Endothelial cell of umbilical vein (primary cell): ENCODE measurements around the gene ZNF516. TPM values are rescaled to one million over a fixed set of nuclear protein-coding genes. Genes with fewer than 3 reads are reported as not detected.

Source experiments
- BruUV-seq: library from RNA; stranded (reverse); fragments of 400-500 nt; replicated peaks from 2 replicates; lab custom pipeline; 2021; lab: Mats Ljungman, UMichigan
- CTCF ChIA-PET: fragments of 300-600, 350-600 bp; sonication (Branson Sonifier 250); formaldehyde crosslinking; loops from one replicate; lab custom pipeline; 2021; ENCODE audit warnings: antibody characterized with exemption, inconsistent platforms; lab: Charles Lee
- POLR2A ChIA-PET: fragments of 300-600, 350-600 bp; sonication (Branson Sonifier 250); formaldehyde crosslinking; loops from one replicate; lab custom pipeline; 2021; ENCODE audit warnings: antibody characterized with exemption, inconsistent platforms; lab: Charles Lee
- DNase-seq: peaks from one replicate; pipeline ENCODE4 v3.0.0-alpha.2; 2011; ENCODE audit warnings: low read depth, low spot score
- FAIRE-seq: peaks from 2 replicates; lab custom pipeline; 2011; peaks lifted over from hg19 to GRCh38; lab: Jason Lieb, UNC
- H2AFZ ChIP-seq: 2 replicates; pipeline ENCODE4 v1.6.0; 2012; ENCODE audit warnings: low read depth, low read length, control low read depth, inconsistent platforms
- H3K27ac ChIP-seq: 2 replicates; pipeline ENCODE4 v1.5.1; 2011; ENCODE audit warnings: low read depth, mild to moderate bottlenecking, control low read depth, low read length, moderate library complexity; ENCODE audit not compliant: insufficient read depth
- H3K27me3 ChIP-seq, 2 experiments: 2 replicates each; pipeline versions ENCODE4 v1.6.0 to v1.6.1; 2011; ENCODE audit warnings: low read length in 2 of 2, mixed read lengths in 1 of 2; ENCODE audit not compliant: control insufficient read depth in 2 of 2, insufficient read depth in 2 of 2
- H3K36me3 ChIP-seq, 2 experiments: 2 replicates in 1 of 2; 3 replicates in 1 of 2; pipeline ENCODE4 v1.5.1; 2011; ENCODE audit warnings: low read length in 2 of 2, mild to moderate bottlenecking in 1 of 2, moderate library complexity in 1 of 2; ENCODE audit not compliant: control insufficient read depth in 2 of 2, insufficient read depth in 2 of 2; ENCODE audit errors: extremely low read depth in 1 of 2
- H3K4me1 ChIP-seq: 3 replicates; pipeline ENCODE4 v1.5.1; 2011; ENCODE audit warnings: mild to moderate bottlenecking, low read length; ENCODE audit not compliant: control insufficient read depth, insufficient read depth; ENCODE audit errors: extremely low read depth
- H3K4me2 ChIP-seq: 2 replicates; pipeline ENCODE4 v1.6.1; 2011; ENCODE audit warnings: low read length, control low read depth, mixed read lengths; ENCODE audit not compliant: insufficient read depth
- H3K4me3 ChIP-seq, 3 experiments: fragments of 200-600 bp in 1 of 3; sonication (generic), shearing (Covaris generic) in 1 of 3; replicated peaks in 1 of 3; 2 replicates each; pipeline ENCODE4 v1.5.1; 2011 to 2016; ENCODE audit warnings: control low read depth in 3 of 3, low read length in 3 of 3, mild to moderate bottlenecking in 2 of 3, inconsistent platforms in 1 of 3, low read depth in 1 of 3, moderate library complexity in 1 of 3; ENCODE audit not compliant: insufficient read depth in 1 of 3
- H3K79me2 ChIP-seq: 2 replicates; pipeline ENCODE4 v1.6.0; 2012; ENCODE audit warnings: low read length, inconsistent platforms; ENCODE audit not compliant: control insufficient read depth, insufficient read depth
- H3K9ac ChIP-seq: replicated peaks from 2 replicates; pipeline ENCODE3; 2011; ENCODE audit warnings: low read length, control low read depth; ENCODE audit not compliant: insufficient read depth; ENCODE audit errors: extremely low read depth
- H3K9me1 ChIP-seq: replicated peaks from 3 replicates; pipeline ENCODE4 v1.6.0; 2011; ENCODE audit warnings: mild to moderate bottlenecking, low read length; ENCODE audit not compliant: control insufficient read depth, insufficient read depth; ENCODE audit errors: extremely low read depth
- H3K9me3 ChIP-seq: replicated peaks from 2 replicates; pipeline ENCODE4 v1.5.1; 2012; ENCODE audit warnings: low read length, inconsistent platforms; ENCODE audit not compliant: control insufficient read depth, insufficient read depth
- H4K20me1 ChIP-seq: replicated peaks from 2 replicates; pipeline ENCODE3; 2011; ENCODE audit warnings: mild to moderate bottlenecking, low read length; ENCODE audit not compliant: control insufficient read depth, insufficient read depth; ENCODE audit errors: extremely low read depth
- FOS ChIP-seq: IDR thresholded peaks from 2 replicates; pipeline ENCODE4 v1.6.1; 2011; ENCODE audit warnings: mild to moderate bottlenecking, low read length, moderate library complexity, borderline replicate concordance; ENCODE audit not compliant: insufficient read depth
- GATA2 ChIP-seq: IDR thresholded peaks from 2 replicates; pipeline ENCODE4 v1.7.0; 2011; ENCODE audit warnings: low read depth, mild to moderate bottlenecking, moderate library complexity, mixed read lengths, low read length; ENCODE audit not compliant: insufficient read length, insufficient read depth
- dilution Hi-C: fragments of 300-500 bp; cut with MboI; formaldehyde crosslinking; loops from one replicate; pipeline ENCODE4 v1.15.0; 2019; ENCODE audit warnings: low sequenced_read_pairs; ENCODE audit not compliant: extremely low pct_ligation_motif_present
- intact Hi-C: fragments of 100-400 bp; cut with micrococcal nuclease; formaldehyde crosslinking; loops from one replicate; pipeline ENCODE4 v1.10.0; 2022
- polyA plus RNA-seq, 4 experiments: library from polyadenylated mRNA; depleted of rRNA in 3 of 4; stranded (reverse) in 3 of 4; unstranded in 1 of 4; fragments of >200 nt; gene quantifications; 2 replicates each; pipeline versions ENCODE4 v1.2.1 to v1.2.3, GENCODE V29; 2011 to 2012; ENCODE audit warnings: missing spikeins in 1 of 4
- total RNA-seq: library from RNA; stranded (reverse); gene quantifications from 2 replicates; pipeline ENCODE4 v1.2.3, GENCODE V29; 2021
- TF ChIP-seq, protein P1 (sequence below): IDR thresholded peaks from 2 replicates; pipeline ENCODE4 v1.6.1; 2011; ENCODE audit not compliant: insufficient read depth, insufficient read length

Gene ZNF516
- total and polyA plus RNA-seq, 2 donors (not counting 3 experiments of a cell fraction or from before 2014, with no cell fraction given) = 3.6 to 19.1 TPM

DNA sequence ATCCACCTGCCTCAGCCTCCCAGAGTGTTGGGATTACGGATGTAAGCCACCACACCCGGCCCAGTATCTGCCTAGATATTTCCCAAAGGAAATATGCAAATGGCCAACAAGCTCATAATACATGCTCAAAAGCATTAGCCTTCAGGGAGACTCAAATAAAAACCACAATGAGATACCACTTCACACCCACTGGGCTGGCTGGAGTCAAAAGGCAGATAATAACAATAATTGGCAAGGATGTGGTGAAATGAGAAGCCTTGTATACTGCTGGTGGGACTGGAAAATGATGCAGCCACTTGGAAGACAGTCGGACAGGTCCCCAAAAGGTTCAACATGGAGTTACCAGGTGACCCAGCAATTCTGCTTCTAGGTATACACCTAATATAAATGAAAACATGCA is 20.5 kb upstream of the ZNF516 start:
- H4K20me1 ChIP-seq = no peaks in the 10 kb centered on the region
- H3K27me3 ChIP-seq = peaks cover 15% of the 10 kb centered on the region in 2 experiments
- BruUV-seq = no TSS peak
- H3K4me3 ChIP-seq = no peak overlapping the region
- H3K36me3 ChIP-seq = no peaks in the 10 kb centered on the region
- ChIA-PET CTCF (interaction anchor here (2.0 kb wide), 1 partner anchor 117 kb away, joined by 5 read pairs; no protein-coding TSS in a partner anchor), POLR2A (no interaction called here)
- no peak overlapping the region for H3K27ac ChIP-seq
- no peak overlapping the region for H3K4me2 ChIP-seq
- H3K9me3 ChIP-seq = no peaks in the 10 kb centered on the region
- DNase-seq = no peak
- H2AFZ ChIP-seq = no peak overlapping the region
- H3K79me2 ChIP-seq = no peaks in the 10 kb centered on the region
- no peaks in the 10 kb centered on the region for H3K9me1 ChIP-seq
- H3K4me1 ChIP-seq = peaks cover 3% of the 10 kb centered on the region
- intact Hi-C loops = no loop called here
- dilution Hi-C loops = no loop called here
- no peak for FAIRE-seq
- no peak for TF ChIP-seq FOS
- no peak for TF ChIP-seq GATA2
- no peak overlapping the region for H3K9ac ChIP-seq

DNA sequence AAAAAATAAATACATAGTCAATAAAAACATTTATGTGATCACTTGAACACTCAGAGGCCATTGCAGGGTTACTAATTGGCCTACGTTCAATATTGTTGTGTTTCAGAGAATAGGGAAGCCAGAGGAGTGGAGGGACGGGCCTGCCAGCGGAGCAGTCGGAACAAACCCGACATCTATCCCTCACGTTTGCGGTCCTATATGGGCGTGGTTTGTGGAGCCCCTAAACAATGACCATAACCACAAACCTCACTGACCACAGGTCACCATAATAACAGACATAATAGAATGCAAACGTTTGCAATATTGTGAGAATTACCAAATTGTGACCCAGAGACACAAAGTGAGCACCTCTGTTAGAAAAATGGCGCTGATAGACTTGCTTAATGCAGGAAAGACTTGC is 19.5 kb upstream of the ZNF516 start:
- intact Hi-C loops = no loop called here
- Histone ChIP-seq H3K36me3 (no peaks in the 10 kb centered on the region), H3K4me1 (peaks cover 3% of the 10 kb centered on the region), H3K27ac (no peak overlapping the region), H3K4me2 (no peak overlapping the region), H3K79me2 (no peaks in the 10 kb centered on the region), H3K4me3 (no peak overlapping the region), H2AFZ (no peak overlapping the region), H3K27me3 (peaks cover 7 to 12% of the 10 kb centered on the region in 2 experiments), H3K9ac (no peak overlapping the region), H3K9me1 (no peaks in the 10 kb centered on the region), H3K9me3 (no peaks in the 10 kb centered on the region), H4K20me1 (no peaks in the 10 kb centered on the region)
- POLR2A ChIA-PET = no interaction called here
- no TSS peak for BruUV-seq
- dilution Hi-C loops = no loop called here
- TF ChIP-seq, protein P1, sequence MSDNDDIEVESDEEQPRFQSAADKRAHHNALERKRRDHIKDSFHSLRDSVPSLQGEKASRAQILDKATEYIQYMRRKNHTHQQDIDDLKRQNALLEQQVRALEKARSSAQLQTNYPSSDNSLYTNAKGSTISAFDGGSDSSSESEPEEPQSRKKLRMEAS = no peak
- no peak for DNase-seq
- no peak for FAIRE-seq
- CTCF ChIA-PET = interaction anchor here (2.0 kb wide), 1 partner anchor 116 kb away, joined by 5 read pairs; no protein-coding TSS in a partner anchor
